ENCODE data around the gene TMEM248.
"Not testable (repeated sequence)": the region's sequence is repeated elsewhere in the genome, so short reads cannot be mapped to it uniquely, and the experiment has no call there.

The TMEM248 gene

GRCh38 chr7:67004145-67004544 is 83.1 kb downstream of the TMEM248 start:
- not testable (repeated sequence) for DNase-seq (ENCODE audit: low spot score)

- DNase-seq (ENCODE audit: low spot score) = no peak
Observed at GRCh38 chr7:67006965-67007364, 85.9 kb downstream of the TMEM248 start.
